DND-41 (cell line): Measurements from ENCODE around the gene RGS8.

Experiments used
- EZH2 ChIP-seq: IDR thresholded peaks from 3 replicates; pipeline ENCODE4 v1.6.1; 2012; ENCODE audit warnings: borderline replicate concordance, low read depth, mild to moderate bottlenecking, moderate library complexity, low read length, inconsistent platforms; ENCODE audit not compliant: severe bottlenecking
- TF ChIP-seq, protein P1 (sequence below): IDR thresholded peaks from 2 replicates; pipeline ENCODE4 v1.5.1; 2012; ENCODE audit warnings: borderline replicate concordance, low read length, moderate library complexity, mild to moderate bottlenecking; ENCODE audit not compliant: poor library complexity, severe bottlenecking; ENCODE audit errors: extremely low read depth

DNA sequence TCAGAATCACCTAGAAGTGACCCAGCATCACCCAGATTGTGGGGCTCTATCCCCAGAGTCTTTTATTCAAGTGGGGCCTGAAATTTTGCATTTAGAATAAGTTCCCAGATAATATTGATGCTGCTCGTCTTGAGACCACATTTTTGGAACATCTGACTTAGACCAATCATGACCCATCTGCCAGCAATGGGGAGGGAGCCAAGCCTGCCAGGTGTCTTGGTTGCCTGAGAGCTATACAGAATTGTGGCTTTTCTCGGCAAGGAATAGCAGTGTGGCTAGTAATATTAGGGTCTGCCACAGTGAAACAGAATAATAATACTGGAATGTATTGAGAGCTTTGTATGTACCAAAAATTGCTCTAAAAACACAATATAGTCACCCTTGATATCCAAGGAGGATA is 31.1 kb upstream of the RGS8 start:
- TF ChIP-seq, protein P1, sequence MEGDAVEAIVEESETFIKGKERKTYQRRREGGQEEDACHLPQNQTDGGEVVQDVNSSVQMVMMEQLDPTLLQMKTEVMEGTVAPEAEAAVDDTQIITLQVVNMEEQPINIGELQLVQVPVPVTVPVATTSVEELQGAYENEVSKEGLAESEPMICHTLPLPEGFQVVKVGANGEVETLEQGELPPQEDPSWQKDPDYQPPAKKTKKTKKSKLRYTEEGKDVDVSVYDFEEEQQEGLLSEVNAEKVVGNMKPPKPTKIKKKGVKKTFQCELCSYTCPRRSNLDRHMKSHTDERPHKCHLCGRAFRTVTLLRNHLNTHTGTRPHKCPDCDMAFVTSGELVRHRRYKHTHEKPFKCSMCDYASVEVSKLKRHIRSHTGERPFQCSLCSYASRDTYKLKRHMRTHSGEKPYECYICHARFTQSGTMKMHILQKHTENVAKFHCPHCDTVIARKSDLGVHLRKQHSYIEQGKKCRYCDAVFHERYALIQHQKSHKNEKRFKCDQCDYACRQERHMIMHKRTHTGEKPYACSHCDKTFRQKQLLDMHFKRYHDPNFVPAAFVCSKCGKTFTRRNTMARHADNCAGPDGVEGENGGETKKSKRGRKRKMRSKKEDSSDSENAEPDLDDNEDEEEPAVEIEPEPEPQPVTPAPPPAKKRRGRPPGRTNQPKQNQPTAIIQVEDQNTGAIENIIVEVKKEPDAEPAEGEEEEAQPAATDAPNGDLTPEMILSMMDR, result no peak
- no peak for TF ChIP-seq EZH2
